ENCODE results near the gene PTTG1IP2.

PTTG1IP2 gene

DNA sequence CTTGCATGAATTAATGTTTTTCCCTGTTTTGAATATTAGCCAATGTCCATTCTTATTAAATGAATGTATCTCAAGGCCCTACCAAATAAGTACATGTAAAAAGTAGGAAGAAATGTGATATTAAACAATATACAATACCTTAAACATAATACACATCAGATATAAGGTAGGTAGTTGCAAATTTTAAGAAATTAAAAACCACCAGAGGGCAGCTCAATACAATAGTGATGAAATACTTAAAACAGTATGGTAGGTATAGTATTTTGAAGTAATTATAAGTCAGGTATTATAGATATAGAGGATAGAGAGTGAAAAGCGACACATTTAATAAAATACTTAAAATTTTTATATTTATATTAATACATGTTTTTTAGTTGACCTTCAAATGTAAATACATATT, 83.1 kb downstream of the PTTG1IP2 start:
- peak; percentile 14 for TF ChIP-seq CTCF (IDR thresholded peaks at IDR 0.05; ENCODE audit: low read depth, low read length)
- no peak for DNase-seq (ENCODE audit: extremely low read depth, low read depth)

- DNase-seq (ENCODE audit: extremely low read depth, low read depth): peak; percentile 54
- no peak for TF ChIP-seq CTCF (IDR thresholded peaks at IDR 0.05; ENCODE audit: low read depth, low read length)
These were observed 91.3 kb downstream of the PTTG1IP2 start for GRCh38 chr7:90560730-90561129.
